K562 (cell line): ENCODE results near the gene SRRD. TPM values are rescaled to one million over a fixed set of nuclear protein-coding genes. Genes with fewer than 3 reads are reported as not detected.

Source experiments
- ATAC-seq: fragments of 200-7000 bp; cut with Tn5 transposase; 3 replicates; pipeline ENCODE4 v1.9.1; 2020; ENCODE audit warnings: moderate library complexity
- BruUV-seq: library from RNA; stranded (reverse); fragments of 400-500 nt; replicated peaks from 2 replicates; lab custom pipeline; 2021; lab: Mats Ljungman, UMichigan
- CTCF ChIA-PET: fragments of 300-600 bp; formaldehyde crosslinking; extraction: SDS; loops from one replicate; lab custom pipeline; 2021; ENCODE audit warnings: low intra/inter-chr PET ratio; lab: Yijun Ruan, JAX
- POLR2A ChIA-PET: fragments of 300-600, 350-650 bp; sonication (Branson Sonifier 250); formaldehyde crosslinking; extraction: SDS; loops from one replicate; lab custom pipeline; 2021; ENCODE audit warnings: antibody characterized with exemption, inconsistent platforms; lab: Yijun Ruan, JAX
- DNase-seq, 4 experiments: peaks; one replicate each; pipeline versions ENCODE4 v3.0.0 to v3.0.0-alpha.2; 2011 to 2018; ENCODE audit warnings: low spot score in 3 of 4, mixed read lengths in 3 of 4; ENCODE audit errors: extremely low read depth in 1 of 4
- FAIRE-seq: peaks from 2 replicates; lab custom pipeline; 2011; peaks lifted over from hg19 to GRCh38; lab: Jason Lieb, UNC
- H2AFZ ChIP-seq: 2 replicates; pipeline ENCODE4 v1.6.0; 2011; ENCODE audit warnings: low read depth, low read length, control low read depth, inconsistent platforms
- H3K27ac ChIP-seq: fragments of 200-600 bp; 3 replicates; pipeline ENCODE4 v1.8.0; 2011; ENCODE audit warnings: low read depth, mild to moderate bottlenecking, control low read depth, inconsistent platforms, low read length, moderate library complexity, mixed read lengths; ENCODE audit errors: extremely low read depth
- H3K27me3 ChIP-seq, 2 experiments: fragments of 300-600 bp in 1 of 2; 2 replicates in 1 of 2; 3 replicates in 1 of 2; pipeline versions ENCODE4 v1.6.0 to v1.8.0; 2011; ENCODE audit warnings: inconsistent platforms in 2 of 2, low read length in 2 of 2, mild to moderate bottlenecking in 1 of 2, mixed read lengths in 1 of 2, moderate library complexity in 1 of 2; ENCODE audit not compliant: control insufficient read depth in 2 of 2, insufficient read depth in 2 of 2
- H3K36me3 ChIP-seq: fragments of 300-600 bp; 3 replicates; pipeline ENCODE4 v1.8.0; 2011; ENCODE audit warnings: mild to moderate bottlenecking, low read length, inconsistent platforms; ENCODE audit not compliant: control insufficient read depth, insufficient read depth
- H3K4me1 ChIP-seq, 2 experiments: fragments of 200-600 bp in 1 of 2; replicated peaks in 1 of 2; 2 replicates in 1 of 2; 3 replicates in 1 of 2; pipeline versions ENCODE4 v1.5.1 to v1.8.0; 2011; ENCODE audit warnings: inconsistent platforms in 2 of 2, low read length in 2 of 2, mild to moderate bottlenecking in 1 of 2, mixed read lengths in 1 of 2, moderate library complexity in 1 of 2; ENCODE audit not compliant: control insufficient read depth in 2 of 2, insufficient read depth in 2 of 2
- H3K4me2 ChIP-seq: 2 replicates; pipeline ENCODE4 v1.6.1; 2011; ENCODE audit warnings: low read length, control low read depth, inconsistent platforms, mixed read lengths; ENCODE audit not compliant: insufficient read depth
- H3K4me3 ChIP-seq: fragments of 200-600 bp; sonication (generic), shearing (Covaris generic); 2 replicates; pipeline ENCODE4 v1.5.1; 2016; ENCODE audit warnings: control low read depth, inconsistent platforms
- H3K79me2 ChIP-seq: fragments of 200-600 bp; 3 replicates; pipeline ENCODE4 v1.8.0; 2011; ENCODE audit warnings: low read length, inconsistent platforms; ENCODE audit not compliant: control insufficient read depth, insufficient read depth
- H3K9ac ChIP-seq, 2 experiments: 2 replicates each; pipeline versions ENCODE4 v1.6.0 to v1.6.1; 2011; ENCODE audit warnings: low read depth in 2 of 2, low read length in 2 of 2, control low read depth in 1 of 2, inconsistent platforms in 1 of 2, mild to moderate bottlenecking in 1 of 2, mixed read lengths in 1 of 2; ENCODE audit not compliant: insufficient read depth in 1 of 2
- H3K9me1 ChIP-seq: one replicate; pipeline ENCODE4 v1.6.0; 2011; ENCODE audit warnings: inconsistent platforms, mild to moderate bottlenecking, low read length, moderate library complexity; ENCODE audit not compliant: control insufficient read depth, insufficient read depth
- H3K9me3 ChIP-seq: replicated peaks from 2 replicates; pipeline ENCODE4 v1.5.1; 2011; ENCODE audit warnings: low read depth, low read length, inconsistent platforms; ENCODE audit not compliant: control insufficient read depth, insufficient read depth
- H4K20me1 ChIP-seq: replicated peaks from 2 replicates; pipeline ENCODE4 v1.6.1; 2011; ENCODE audit warnings: low read length, inconsistent platforms, mixed read lengths; ENCODE audit not compliant: control insufficient read depth, insufficient read depth
- ADNP ChIP-seq: fragments of 200-800 bp; sonication (Bioruptor generic); IDR thresholded peaks from 2 replicates; pipeline ENCODE4 v1.6.1; 2016; ENCODE audit warnings: missing genetic modification characterization, missing compliant biosample characterization
- BCOR ChIP-seq: fragments of 450-650 bp; IDR thresholded peaks from 2 replicates; pipeline ENCODE4 v1.6.1; 2016
- CEBPB ChIP-seq: fragments of 450-650 bp; IDR thresholded peaks from 2 replicates; pipeline ENCODE4 v1.6.1; 2016; ENCODE audit warnings: missing genetic modification characterization, missing compliant biosample characterization
- HBP1 ChIP-seq: fragments of 450-650 bp; formaldehyde crosslinking; IDR thresholded peaks from 2 replicates; pipeline ENCODE4 v1.4.0; 2022; ENCODE audit warnings: missing genetic modification characterization
- NCOA4 ChIP-seq: fragments of 450-650 bp; IDR thresholded peaks from 2 replicates; pipeline ENCODE4 v1.6.1; 2018; ENCODE audit warnings: mild to moderate bottlenecking; ENCODE audit not compliant: partially characterized antibody
- RBM25 ChIP-seq: fragments of 200-400 bp; formaldehyde crosslinking; IDR thresholded peaks from 2 replicates; pipeline ENCODE4 v1.6.1; 2018; ENCODE audit warnings: low read length, low read depth, moderate library complexity; ENCODE audit not compliant: severe bottlenecking
- RCOR1 ChIP-seq, 2 experiments: IDR thresholded peaks; 2 replicates each; pipeline ENCODE4 v1.6.1; 2012; ENCODE audit warnings: low read depth in 2 of 2, low read length in 2 of 2, borderline replicate concordance in 1 of 2, improper control_type of control experiment in 1 of 2
- RFX7 ChIP-seq: fragments of 250-450 bp; sonication (Bioruptor Pico); IDR thresholded peaks from 2 replicates; pipeline ENCODE4 v1.5.1; 2021; ENCODE audit warnings: mild to moderate bottlenecking
- ZNF764 ChIP-seq: fragments of 250-450 bp; sonication (Bioruptor Pico); IDR thresholded peaks from 2 replicates; pipeline ENCODE4 v1.4.0; 2020; ENCODE audit warnings: low read depth, mild to moderate bottlenecking, moderate library complexity
- ZNF778 ChIP-seq: fragments of 450-650 bp; formaldehyde crosslinking; IDR thresholded peaks from 2 replicates; pipeline ENCODE4 v1.4.0; 2020; ENCODE audit warnings: mild to moderate bottlenecking, moderate library complexity
- WGBS: fragments of 100-300 bp; shearing (Covaris generic); methylation state at CpG from one replicate; pipeline ENCODE4 v1.1.6; 2016; ENCODE audit warnings: low coverage, mixed read lengths; ENCODE audit not compliant: insufficient coverage; ENCODE audit errors: missing lambda C conversion rate; 5-methylcytosine and 5-hydroxymethylcytosine counted together
- in situ Hi-C: fragments of 300-500 bp; cut with MboI; formaldehyde crosslinking; loops from 4 replicates; pipeline ENCODE4 v1.15.0; 2018; ENCODE audit warnings: inconsistent platforms, mixed read lengths
- intact Hi-C: fragments of 100-400 bp; cut with micrococcal nuclease; formaldehyde crosslinking; loops from 2 replicates; pipeline ENCODE4 v1.14.2; 2022
- polyA plus RNA-seq, 8 experiments: library from polyadenylated mRNA; depleted of rRNA in 4 of 8; stranded (reverse) in 5 of 8; unstranded in 3 of 8; fragments of >200 nt; fragmentation: Nextera tagmentation in 2 of 8; fragmentation: Illumina TruSeq in 1 of 8; extraction: Ambion mirVana in 2 of 8; extraction: Trizol in 1 of 8; gene quantifications; 2 replicates each; pipeline versions ENCODE4 v1.2.1 to v1.2.3, GENCODE V29; 2011 to 2014; ENCODE audit warnings: inconsistent platforms in 1 of 8, missing spikeins in 1 of 8
- total RNA-seq, 7 experiments: library from RNA; depleted of rRNA in 6 of 7; stranded (reverse); fragments of >200 nt in 6 of 7; fragmentation: Illumina TruSeq in 2 of 7; extraction: Trizol in 2 of 7; gene quantifications; 2 replicates each; pipeline versions ENCODE4 v1.2.1 to v1.2.3, GENCODE V29; 2011 to 2021; ENCODE audit warnings: low replicate concordance in 1 of 7

The SRRD gene
- total and polyA plus RNA-seq, 9 of the 15 experiments (the other 6 are each of a cell fraction or from before 2014, with no cell fraction given) = 4.9 to 59.4 (median 34.4) TPM

GRCh38 chr22:26522012-26522411, 38.3 kb downstream of the SRRD start:
- POLR2A ChIA-PET = interaction anchor here (1.5 to 2.3 kb wide), 3 partner anchors 9 to 15 kb away, joined by 5 to 8 read pairs (median 7); no protein-coding TSS in a partner anchor
- H3K4me1 ChIP-seq = peaks cover 0 to 5% of the 10 kb centered on the region in 2 experiments; a peak in 3 of 5 replicates
- no TSS peak for BruUV-seq
- peak; percentile 41; the same call in 1 of the 2 replicates for TF ChIP-seq ADNP (tag)
- no peak for TF ChIP-seq ZNF764 (CRISPR knock-in tag)
- no peak for TF ChIP-seq RFX7 (CRISPR knock-in tag)
- TF ChIP-seq NCOA4 = no peak
- peak; percentile 91 for TF ChIP-seq RBM25
- TF ChIP-seq HBP1 (CRISPR knock-in tag) = no peak
- TF ChIP-seq BCOR = peak; percentile 74; the same call in 1 of the 2 replicates
- TF ChIP-seq CEBPB (tag) = peak; percentile 46; the same call in 1 of the 2 replicates
- no peak for TF ChIP-seq ZNF778 (CRISPR knock-in tag)
- 0 out of 4 replicates have a peak, but pooled peaks of 1 of the 2 experiments have one; percentile 53 for TF ChIP-seq RCOR1 (IDR thresholded peaks at IDR 0.05; ENCODE audit: borderline replicate concordance in 1 of 2, low read depth in 2 of 2, low read length in 2 of 2)
- TF ChIP-seq, all 486 proteins: peak for 5
- CTCF ChIA-PET = no interaction called here
- ATAC-seq (no peak), FAIRE-seq (no peak), DNase-seq (no peak)
- 84% methylated on average over 2 of the region's 2 CpGs for WGBS
- Histone ChIP-seq H4K20me1 (no peaks in the 10 kb centered on the region), H3K36me3 (peaks cover 38% of the 10 kb centered on the region), H2AFZ (no peak overlapping the region), H3K9ac (no peak overlapping the region), H3K9me1 (no peaks in the 10 kb centered on the region), H3K4me3 (no peak overlapping the region), H3K27ac (no peak overlapping the region), H3K79me2 (no peaks in the 10 kb centered on the region), H3K9me3 (no peaks in the 10 kb centered on the region), H3K4me2 (no peak overlapping the region), H3K27me3 (no peaks in the 10 kb centered on the region)
- in situ Hi-C loops = no loop called here
- intact Hi-C loops = no loop called here
